GM12875 (cell line): ENCODE data around the gene DUOXA1.
"Not testable (repeated sequence)": the region's sequence is repeated elsewhere in the genome, so short reads cannot be mapped to it uniquely, and the experiment has no call there.

ENCODE experiments used
- H3K4me3 ChIP-seq: one replicate; pipeline ENCODE4 v1.5.1; 2011; ENCODE audit warnings: low read depth, low read length, control low read depth
- CTCF ChIP-seq: IDR thresholded peaks from 2 replicates; pipeline ENCODE4 v1.5.1; 2011; ENCODE audit warnings: low read depth, mild to moderate bottlenecking, control low read depth, inconsistent platforms, low read length, moderate library complexity, borderline replicate concordance; ENCODE audit not compliant: insufficient read depth

Gene DUOXA1

GRCh38 chr15:45088801-45089711 is 40.6 kb downstream of the DUOXA1 start:
- TF ChIP-seq CTCF: no peak
- H3K4me3 ChIP-seq: no peak overlapping the region

- H3K4me3 ChIP-seq: no peak overlapping the region
- no peak for TF ChIP-seq CTCF
Measured at GRCh38 chr15:45087513-45087912, 42.2 kb downstream of the DUOXA1 start.

- TF ChIP-seq CTCF: no peak
- H3K4me3 ChIP-seq: no peak overlapping the region
Measured at GRCh38 chr15:45084163-45084562, 45.5 kb downstream of the DUOXA1 start.

- H3K4me3 ChIP-seq: no peak overlapping the region
- TF ChIP-seq CTCF: no peak
Measured at GRCh38 chr15:45083223-45083622, 46.5 kb downstream of the DUOXA1 start.

- H3K4me3 ChIP-seq: not testable (repeated sequence)
Measured at GRCh38 chr15:45082412-45082811, 47.3 kb downstream of the DUOXA1 start.

- H3K4me3 ChIP-seq: not testable (repeated sequence)
Measured at GRCh38 chr15:45080593-45080992, 49.1 kb downstream of the DUOXA1 start.

GRCh38 chr15:45079628-45080246 is 49.9 kb downstream of the DUOXA1 start:
- H3K4me3 ChIP-seq: not testable (repeated sequence)

- H3K4me3 ChIP-seq: not testable (repeated sequence)
Measured at GRCh38 chr15:45079201-45079600, 50.5 kb downstream of the DUOXA1 start.

- not testable (repeated sequence) for H3K4me3 ChIP-seq
Measured at GRCh38 chr15:45077391-45077790, 52.3 kb downstream of the DUOXA1 start.

GRCh38 chr15:45075440-45076320 is 54.0 kb downstream of the DUOXA1 start:
- not testable (repeated sequence) for H3K4me3 ChIP-seq

GRCh38 chr15:45073602-45074001 is 56.1 kb downstream of the DUOXA1 start:
- not testable (repeated sequence) for H3K4me3 ChIP-seq

- not testable (repeated sequence) for H3K4me3 ChIP-seq
Measured at GRCh38 chr15:45069942-45070360, 59.7 kb downstream of the DUOXA1 start.
